ENCODE data around the gene STON1.

GRCh38 chr2:48534781-48535180 lies 4.8 kb downstream of the STON1 start:
- no peak for TF ChIP-seq CTCF (IDR thresholded peaks at IDR 0.05)
- no peak for TF ChIP-seq POLR2A (IDR thresholded peaks at IDR 0.05)
